Measurements from ENCODE around the gene NEK3.

- TF ChIP-seq CTCF (IDR thresholded peaks at IDR 0.05) (no peak), POLR2A (IDR thresholded peaks at IDR 0.05) (no peak)
These were observed 6.0 kb upstream of the NEK3 start for GRCh38 chr13:52165411-52165810.

All from adrenal gland (tissue), 5 donors.